Mesothelial cell of epicardium (in vitro differentiated cells): ENCODE measurements around the gene MAML1. TPM values are rescaled to one million over a fixed set of nuclear protein-coding genes. Genes with fewer than 3 reads are reported as not detected.

Source experiments
- DNase-seq, 2 experiments: peaks; one replicate each; pipeline ENCODE4 v3.0.0; 2021; ENCODE audit warnings: low spot score in 2 of 2; ENCODE audit not compliant: unreplicated experiment in 2 of 2
- H3K27ac Mint-ChIP-seq: 2 replicates; pipeline ENCODE4 v1.8.0; 2021; ENCODE audit warnings: mixed read lengths
- H3K27me3 Mint-ChIP-seq: 2 replicates; pipeline ENCODE4 v1.8.0; 2021; ENCODE audit warnings: low read depth, mixed read lengths
- H3K36me3 Mint-ChIP-seq: 2 replicates; pipeline ENCODE4 v1.8.0; 2021; ENCODE audit warnings: mixed read lengths
- H3K4me1 Mint-ChIP-seq: 2 replicates; pipeline ENCODE4 v1.8.0; 2021; ENCODE audit warnings: mixed read lengths
- H3K4me3 Mint-ChIP-seq: 2 replicates; pipeline ENCODE4 v1.8.0; 2021; ENCODE audit warnings: mild to moderate bottlenecking, moderate library complexity, mixed read lengths
- H3K9me3 Mint-ChIP-seq: 2 replicates; pipeline ENCODE4 v1.8.0; 2021; ENCODE audit warnings: mixed read lengths
- total RNA-seq: library from RNA; stranded (reverse); gene quantifications from 3 replicates; pipeline ENCODE4 v1.2.1, GENCODE V29; 2021
- TF ChIP-seq, protein P1 (sequence below): fragments of 200-600 bp; sonication (generic); IDR thresholded peaks from one replicate; pipeline ENCODE4 v1.5.0; 2021; ENCODE audit warnings: antibody characterized with exemption; ENCODE audit not compliant: unreplicated experiment

The MAML1 gene
- total RNA-seq, 1 donor from 2014 or later, result 49.6 TPM

DNA sequence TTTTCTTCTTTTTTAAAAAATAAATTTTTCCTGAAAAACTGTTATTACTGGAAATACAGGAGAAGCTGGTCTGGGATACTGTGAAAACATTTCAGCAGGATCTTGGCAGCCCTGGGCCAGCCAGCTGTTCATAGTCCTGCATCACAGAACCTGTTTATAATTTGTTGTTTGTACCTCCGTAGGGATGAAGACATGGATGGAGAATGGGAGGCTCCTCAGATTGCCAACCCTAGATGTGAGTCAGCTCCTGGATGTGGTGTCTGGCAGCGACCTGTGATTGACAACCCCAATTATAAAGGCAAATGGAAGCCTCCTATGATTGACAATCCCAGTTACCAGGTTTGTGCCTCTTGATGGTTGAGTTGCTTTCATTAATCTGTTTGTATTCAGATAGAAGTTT, 12.4 kb upstream of the MAML1 start:
- Mint-ChIP-seq H3K4me3 (no peak overlapping the region), H3K9me3 (no peaks in the 10 kb centered on the region), H3K36me3 (peaks cover 52% of the 10 kb centered on the region), H3K4me1 (no peaks in the 10 kb centered on the region), H3K27me3 (no peaks in the 10 kb centered on the region), H3K27ac (no peak overlapping the region)
- DNase-seq, result no peak
- TF ChIP-seq, protein P1, sequence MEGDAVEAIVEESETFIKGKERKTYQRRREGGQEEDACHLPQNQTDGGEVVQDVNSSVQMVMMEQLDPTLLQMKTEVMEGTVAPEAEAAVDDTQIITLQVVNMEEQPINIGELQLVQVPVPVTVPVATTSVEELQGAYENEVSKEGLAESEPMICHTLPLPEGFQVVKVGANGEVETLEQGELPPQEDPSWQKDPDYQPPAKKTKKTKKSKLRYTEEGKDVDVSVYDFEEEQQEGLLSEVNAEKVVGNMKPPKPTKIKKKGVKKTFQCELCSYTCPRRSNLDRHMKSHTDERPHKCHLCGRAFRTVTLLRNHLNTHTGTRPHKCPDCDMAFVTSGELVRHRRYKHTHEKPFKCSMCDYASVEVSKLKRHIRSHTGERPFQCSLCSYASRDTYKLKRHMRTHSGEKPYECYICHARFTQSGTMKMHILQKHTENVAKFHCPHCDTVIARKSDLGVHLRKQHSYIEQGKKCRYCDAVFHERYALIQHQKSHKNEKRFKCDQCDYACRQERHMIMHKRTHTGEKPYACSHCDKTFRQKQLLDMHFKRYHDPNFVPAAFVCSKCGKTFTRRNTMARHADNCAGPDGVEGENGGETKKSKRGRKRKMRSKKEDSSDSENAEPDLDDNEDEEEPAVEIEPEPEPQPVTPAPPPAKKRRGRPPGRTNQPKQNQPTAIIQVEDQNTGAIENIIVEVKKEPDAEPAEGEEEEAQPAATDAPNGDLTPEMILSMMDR, result no peak

DNA sequence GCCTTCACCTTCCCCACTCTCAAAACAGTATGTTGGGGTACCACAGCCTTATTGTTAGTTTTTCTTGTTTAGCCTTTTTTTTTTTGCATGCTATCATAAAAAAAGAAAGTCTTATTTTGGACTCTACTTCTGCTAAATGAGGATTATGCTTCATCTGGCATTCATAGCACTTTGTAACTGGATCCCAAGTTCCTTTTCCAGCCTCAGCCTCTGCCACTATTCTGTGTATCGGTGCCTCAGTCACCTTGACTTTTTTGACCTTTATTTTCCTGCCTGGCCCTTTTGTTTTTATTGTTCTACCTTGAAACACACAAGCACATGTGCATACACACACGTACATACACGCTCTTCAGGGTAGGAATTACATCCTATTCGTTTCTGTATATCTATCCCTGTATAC, 8.5 kb upstream of the MAML1 start:
- no peak for DNase-seq
- H3K36me3 Mint-ChIP-seq, result peaks cover 45% of the 10 kb centered on the region
- H3K4me1 Mint-ChIP-seq, result no peaks in the 10 kb centered on the region
- no peak overlapping the region for H3K27ac Mint-ChIP-seq
- no peaks in the 10 kb centered on the region for H3K9me3 Mint-ChIP-seq
- H3K27me3 Mint-ChIP-seq, result no peaks in the 10 kb centered on the region
- H3K4me3 Mint-ChIP-seq, result no peak overlapping the region
- TF ChIP-seq, protein P1, result no peak

DNA sequence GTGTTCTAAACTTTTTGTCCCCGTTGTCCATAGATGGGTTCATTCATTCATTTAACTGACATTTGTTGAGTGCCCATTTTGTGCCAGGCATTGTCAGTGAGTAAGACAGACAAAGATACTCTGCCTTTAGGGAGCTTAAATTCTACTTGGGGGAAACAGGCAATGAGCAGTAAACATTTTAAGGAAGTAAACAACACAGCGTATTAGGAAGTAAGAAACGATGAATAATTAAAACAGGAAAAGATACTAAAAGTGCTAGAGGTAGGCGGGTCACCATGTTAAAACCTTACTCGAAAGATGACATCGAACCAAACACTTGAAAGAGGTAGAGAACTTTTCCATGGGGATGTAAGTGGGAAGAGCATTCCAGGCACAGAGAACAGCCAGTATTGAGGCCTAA, 5.5 kb upstream of the MAML1 start:
- H3K27ac Mint-ChIP-seq, result no peak overlapping the region
- H3K27me3 Mint-ChIP-seq, result no peaks in the 10 kb centered on the region
- TF ChIP-seq, protein P1, result no peak
- H3K4me3 Mint-ChIP-seq, result no peak overlapping the region
- no peak for DNase-seq
- H3K36me3 Mint-ChIP-seq, result peaks cover 49% of the 10 kb centered on the region
- H3K4me1 Mint-ChIP-seq, result peaks cover 11% of the 10 kb centered on the region
- H3K9me3 Mint-ChIP-seq, result no peaks in the 10 kb centered on the region

DNA sequence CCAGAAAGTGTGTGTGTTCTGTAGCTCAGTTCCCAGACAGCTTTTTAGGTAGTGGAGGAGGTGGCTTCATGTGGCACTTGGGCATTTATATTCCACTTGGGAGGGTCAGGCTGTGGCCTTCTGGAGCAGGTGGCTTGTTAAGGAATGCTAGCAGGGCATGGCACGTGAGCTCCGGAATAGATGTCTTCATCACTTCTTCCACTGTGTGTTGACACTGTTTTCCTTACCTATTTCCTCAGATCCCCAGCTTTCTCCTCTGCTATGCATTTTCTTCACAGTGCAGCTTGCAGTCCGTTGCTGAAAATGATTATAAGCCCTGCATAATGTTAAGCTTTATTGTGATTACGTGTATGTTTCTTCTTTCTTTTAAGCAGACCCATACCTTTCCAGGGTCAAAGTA, 3.3 kb upstream of the MAML1 start:
- Mint-ChIP-seq H3K4me3 (no peak overlapping the region), H3K36me3 (peaks cover 32% of the 10 kb centered on the region), H3K27ac (no peak overlapping the region), H3K27me3 (no peaks in the 10 kb centered on the region), H3K9me3 (no peaks in the 10 kb centered on the region), H3K4me1 (peaks cover 17% of the 10 kb centered on the region)
- TF ChIP-seq, protein P1, result no peak
- DNase-seq, result no peak

DNA sequence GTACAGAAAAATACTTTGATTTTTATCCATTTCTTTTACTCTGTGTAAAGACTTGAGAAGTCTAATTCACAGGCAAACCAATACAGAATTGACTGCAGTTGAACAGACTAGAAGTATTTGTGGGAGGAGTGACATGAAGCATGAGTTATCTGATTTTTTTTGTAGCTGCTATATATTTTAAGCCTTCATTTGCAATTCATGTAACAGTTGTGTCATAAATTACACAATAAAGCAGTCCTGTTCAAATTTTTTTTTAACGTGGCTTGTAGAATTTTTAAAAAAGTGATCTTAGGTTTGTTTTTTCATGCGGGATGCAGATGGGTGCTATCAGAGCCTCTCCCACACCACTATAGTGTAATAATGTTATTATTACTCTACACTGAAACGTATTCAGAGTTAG, 2.9 kb upstream of the MAML1 start:
- no peaks in the 10 kb centered on the region for H3K9me3 Mint-ChIP-seq
- no peak for DNase-seq
- H3K27ac Mint-ChIP-seq, result peak overlapping the region; percentile 33
- no peaks in the 10 kb centered on the region for H3K27me3 Mint-ChIP-seq
- H3K4me1 Mint-ChIP-seq, result peaks cover 21% of the 10 kb centered on the region
- TF ChIP-seq, protein P1, result no peak
- H3K4me3 Mint-ChIP-seq, result no peak overlapping the region
- peaks cover 29% of the 10 kb centered on the region for H3K36me3 Mint-ChIP-seq

DNA sequence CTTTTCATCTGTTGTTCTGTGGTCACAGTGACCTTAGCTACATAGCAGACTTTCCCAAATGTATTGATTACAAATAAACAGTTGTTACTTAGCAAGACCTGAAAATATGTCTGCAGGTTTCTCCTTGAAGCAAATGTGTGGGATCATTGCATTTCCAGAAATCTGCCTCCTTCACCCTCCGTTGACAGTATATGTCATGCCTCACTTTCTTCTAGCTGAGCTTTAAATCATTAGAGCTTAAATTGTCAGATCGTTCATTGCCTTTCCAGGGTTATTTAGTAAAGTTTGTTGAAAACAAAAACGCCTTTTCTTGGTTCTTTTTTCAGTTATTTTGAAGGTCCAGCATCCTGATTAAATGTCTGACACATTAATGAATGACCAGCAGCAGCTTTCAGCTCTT, 2.3 kb upstream of the MAML1 start:
- TF ChIP-seq, protein P1, result no peak
- no peak overlapping the region for H3K4me3 Mint-ChIP-seq
- no peaks in the 10 kb centered on the region for H3K9me3 Mint-ChIP-seq
- H3K4me1 Mint-ChIP-seq, result peaks cover 24% of the 10 kb centered on the region
- H3K27ac Mint-ChIP-seq, result peak overlapping the region; percentile 84
- peaks cover 29% of the 10 kb centered on the region for H3K36me3 Mint-ChIP-seq
- no peaks in the 10 kb centered on the region for H3K27me3 Mint-ChIP-seq
- DNase-seq, result no peak
